Lower lobe of right lung (tissue), 2 donors: ENCODE data around the gene IFT52. TPM values are rescaled to one million over a fixed set of nuclear protein-coding genes. Genes with fewer than 3 reads are reported as not detected.

Source experiments
- ATAC-seq, 2 donors: fragments of 200-7000 bp; cut with Tn5 transposase; one replicate each; pipeline ENCODE4 v1.9.1; 2020 to 2022; ENCODE audit warnings: mild to moderate bottlenecking in 2 of 2, moderate library complexity in 2 of 2
- DNase-seq: peaks from one replicate; pipeline ENCODE4 v3.0.0-alpha.2; 2020
- H3K27ac ChIP-seq: fragments of 200-600 bp; one replicate; pipeline ENCODE4 v1.8.0; 2022
- H3K27me3 ChIP-seq: fragments of 200-600 bp; one replicate; pipeline ENCODE4 v1.8.0; 2022; ENCODE audit warnings: low read depth
- H3K36me3 ChIP-seq: fragments of 200-600 bp; one replicate; pipeline ENCODE4 v1.8.0; 2022; ENCODE audit warnings: mild to moderate bottlenecking
- H3K4me1 ChIP-seq: fragments of 200-600 bp; one replicate; pipeline ENCODE4 v1.8.0; 2022
- H3K4me3 ChIP-seq: fragments of 200-600 bp; one replicate; pipeline ENCODE4 v1.8.0; 2022; ENCODE audit warnings: mild to moderate bottlenecking
- H3K9me3 ChIP-seq: fragments of 200-600 bp; one replicate; pipeline ENCODE4 v1.8.0; 2022
- CTCF ChIP-seq: fragments of 200-600 bp; IDR thresholded peaks from one replicate; pipeline ENCODE4 v1.8.0; 2022; ENCODE audit warnings: antibody characterized with exemption, mild to moderate bottlenecking
- intact Hi-C: fragments of 100-400 bp; cut with DNase I; formaldehyde crosslinking; loops from one replicate; pipeline ENCODE4 v1.11.0; 2022
- total RNA-seq: library from RNA; stranded (reverse); fragmentation: NEBNext Ultra II Directional; extraction: Animal tissue kit (Norgen Biotek cat#: 25700); gene quantifications from one replicate; pipeline ENCODE4 v1.2.1, GENCODE V29; 2021
- donor health status: DM: no; HTN: yes; CAD: no; lungs with severe emphysema.

Gene IFT52
- total RNA-seq, 1 donor from 2014 or later, result 19.9 TPM

GRCh38 chr20:43655937-43656336 lies 65.2 kb downstream of the IFT52 start:
- intact Hi-C loops, result no loop called here
- H3K27ac ChIP-seq, result no peak overlapping the region
- H3K4me1 ChIP-seq, result no peaks in the 10 kb centered on the region
- no peaks in the 10 kb centered on the region for H3K9me3 ChIP-seq
- TF ChIP-seq CTCF, result no peak
- no peaks in the 10 kb centered on the region for H3K27me3 ChIP-seq
- ATAC-seq (no peak), DNase-seq (no peak)
- H3K36me3 ChIP-seq, result no peaks in the 10 kb centered on the region
- H3K4me3 ChIP-seq, result no peak overlapping the region

GRCh38 chr20:43658069-43658722 lies 67.5 kb downstream of the IFT52 start:
- Histone ChIP-seq H3K27ac (no peak overlapping the region), H3K4me3 (peak overlapping the region; percentile 73), H3K4me1 (no peaks in the 10 kb centered on the region), H3K27me3 (no peaks in the 10 kb centered on the region), H3K9me3 (no peaks in the 10 kb centered on the region), H3K36me3 (no peaks in the 10 kb centered on the region)
- no peak for TF ChIP-seq CTCF
- intact Hi-C loops, result no loop called here
- no peak for DNase-seq
- ATAC-seq, result peak in 1 of 2 donors; percentile 3

GRCh38 chr20:43658723-43659419 lies 68.1 kb downstream of the IFT52 start:
- no peak for ATAC-seq
- Histone ChIP-seq H3K4me3 (no peak overlapping the region), H3K27ac (no peak overlapping the region), H3K9me3 (no peaks in the 10 kb centered on the region), H3K27me3 (no peaks in the 10 kb centered on the region), H3K36me3 (no peaks in the 10 kb centered on the region), H3K4me1 (no peaks in the 10 kb centered on the region)
- intact Hi-C loops, result no loop called here
- TF ChIP-seq CTCF, result no peak
- no peak for DNase-seq

GRCh38 chr20:43662943-43663655 lies 72.4 kb downstream of the IFT52 start:
- ATAC-seq (no peak), DNase-seq (no peak)
- Histone ChIP-seq H3K4me1 (peaks cover 8% of the 10 kb centered on the region), H3K27me3 (peaks cover 20% of the 10 kb centered on the region), H3K36me3 (no peaks in the 10 kb centered on the region), H3K9me3 (no peaks in the 10 kb centered on the region), H3K27ac (no peak overlapping the region), H3K4me3 (no peak overlapping the region)
- intact Hi-C loops, result no loop called here
- TF ChIP-seq CTCF, result no peak

- intact Hi-C loops, result no loop called here
- Histone ChIP-seq H3K9me3 (no peaks in the 10 kb centered on the region), H3K4me3 (no peak overlapping the region), H3K4me1 (peaks cover 8% of the 10 kb centered on the region), H3K27me3 (peaks cover 43% of the 10 kb centered on the region), H3K27ac (no peak overlapping the region), H3K36me3 (no peaks in the 10 kb centered on the region)
- TF ChIP-seq CTCF, result no peak
- ATAC-seq (no peak), DNase-seq (no peak)
Observed at GRCh38 chr20:43665466-43666176, 74.9 kb downstream of the IFT52 start.
